ENCODE measurements around the gene ZNF669. TPM values are rescaled to one million over a fixed set of nuclear protein-coding genes. Genes with fewer than 3 reads are reported as not detected.
A peak's percentile ranks its signal among the peaks of the same experiment; 100 is the strongest.

ZNF669 gene
- polyA plus RNA-seq, 1 donor = 5.7 TPM

DNA sequence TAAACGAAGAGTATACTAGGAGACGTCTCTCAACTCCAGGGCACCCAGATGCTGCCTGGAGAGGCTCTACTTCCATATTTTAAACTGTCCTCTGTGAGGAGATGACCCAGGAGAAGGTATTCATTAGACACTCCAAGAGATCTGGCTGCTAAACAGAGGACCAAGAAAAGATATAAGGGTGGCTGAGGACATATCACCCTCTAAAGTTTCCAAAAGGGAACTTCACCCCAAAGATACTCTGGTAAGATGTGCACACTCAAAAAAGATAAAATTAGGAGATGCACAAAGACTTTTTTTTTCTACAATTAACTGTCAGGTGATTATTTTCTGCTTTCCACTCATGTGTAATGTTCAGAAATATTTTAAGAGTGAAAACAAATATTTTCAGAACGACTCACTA is 26.9 kb downstream of the ZNF669 start:
- DNase-seq (ENCODE audit: low read depth) = no peak

DNA sequence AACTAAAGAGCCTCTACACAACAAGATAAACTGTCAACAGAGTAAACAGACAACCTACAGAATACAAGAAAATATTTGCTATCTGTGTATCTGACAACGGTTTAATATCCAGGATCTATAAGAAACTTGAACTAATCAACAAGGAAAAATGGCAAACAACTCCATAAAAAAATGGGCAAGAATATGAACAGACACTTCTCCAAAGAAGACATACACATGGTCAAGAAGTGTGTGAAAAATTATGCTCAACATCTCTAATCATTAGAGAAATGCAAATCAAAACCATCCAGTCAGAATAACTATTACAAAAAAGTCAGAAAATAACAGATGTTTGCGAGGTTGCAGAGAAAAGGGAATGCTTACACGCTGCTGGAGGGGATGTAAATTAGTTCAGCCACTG is 33.5 kb downstream of the ZNF669 start:
- no peak for DNase-seq (ENCODE audit: low read depth)

DNA sequence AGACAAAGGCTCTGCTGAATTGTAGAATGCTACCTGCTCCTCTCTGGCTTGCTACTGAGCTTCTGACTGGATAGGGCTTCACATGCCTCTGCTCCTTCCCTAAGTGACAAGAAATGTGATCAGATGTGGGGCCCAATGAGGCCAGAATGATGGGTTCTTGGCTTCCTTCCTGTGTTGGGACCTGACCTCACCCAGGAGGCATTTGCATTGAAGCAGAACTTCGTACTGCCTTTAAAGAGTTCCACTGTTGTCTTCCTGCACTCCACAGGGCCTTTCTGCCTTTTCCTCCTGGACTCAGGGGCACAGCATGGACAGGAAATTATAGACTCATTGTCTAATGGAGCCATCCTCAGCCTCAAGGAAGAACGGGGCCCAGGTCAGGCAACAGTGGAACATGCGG is 39.9 kb downstream of the ZNF669 start:
- DNase-seq (ENCODE audit: low read depth) = no peak

DNA sequence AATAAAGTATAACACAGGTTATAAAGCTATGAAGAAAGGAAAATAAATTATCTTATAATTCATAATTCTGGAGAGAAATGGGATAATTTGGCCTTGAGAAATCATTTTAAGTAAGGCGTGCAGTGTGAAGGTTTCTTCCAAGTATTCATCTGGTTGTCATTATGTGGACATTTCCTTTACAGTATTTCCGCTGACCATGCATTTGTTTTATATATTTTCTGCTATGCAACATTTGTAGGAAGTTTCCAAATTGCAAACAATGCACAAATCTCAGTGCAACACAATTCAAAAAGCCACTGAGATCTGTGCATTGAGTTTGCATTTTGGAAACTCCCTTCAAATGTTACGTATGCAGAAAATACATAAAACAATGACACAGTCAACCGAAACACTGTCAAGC is 43.4 kb downstream of the ZNF669 start:
- peak; percentile 45 for DNase-seq (ENCODE audit: low read depth)

DNA sequence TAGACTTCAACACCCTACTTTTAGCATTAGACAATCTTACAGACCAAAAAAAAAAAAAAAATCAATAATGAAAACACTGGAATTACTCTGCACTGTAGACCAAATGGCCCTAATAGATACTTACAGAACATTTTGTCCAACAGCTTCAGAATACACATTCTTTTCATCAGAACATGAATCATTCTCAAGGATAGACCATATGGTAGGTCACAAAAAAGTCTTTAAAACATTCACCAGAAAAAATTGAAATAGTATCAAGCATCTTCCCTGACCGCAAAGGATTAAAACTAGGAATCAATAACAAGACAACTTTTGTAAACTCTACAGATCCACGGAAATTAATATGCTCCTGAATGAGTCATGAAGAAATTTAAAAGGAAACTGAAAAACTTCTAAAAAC is 48.1 kb downstream of the ZNF669 start:
- no peak for DNase-seq (ENCODE audit: low read depth)

DNA sequence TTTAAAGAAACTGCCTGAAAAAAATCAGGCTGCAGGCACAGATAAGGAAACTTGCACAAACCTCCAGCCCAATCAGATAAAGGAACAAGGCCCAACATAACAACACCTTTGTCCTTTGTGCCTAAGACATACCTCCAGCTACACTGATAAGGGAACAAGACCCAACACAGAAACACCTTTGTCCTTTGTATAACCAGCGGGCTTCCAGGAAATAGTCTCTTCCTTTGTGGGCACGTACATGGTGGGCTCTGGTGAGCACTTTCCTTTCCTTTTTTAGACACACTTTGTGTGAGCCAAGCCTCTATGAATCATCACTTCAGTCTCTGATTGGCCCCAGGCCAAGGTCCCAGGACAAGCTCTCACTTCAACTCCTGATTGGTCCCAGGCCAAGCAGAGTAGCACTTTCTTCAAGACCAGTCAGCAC is 49.2 kb downstream of the ZNF669 start:
- no peak for DNase-seq (ENCODE audit: low read depth)

Other genes starting within 250 kb of the ZNF669 start
- 27.6 TPM for gene AHCTF1, start 172.4 kb downstream of the ZNF669 start, polyA plus RNA-seq (ENCODE audit: insufficient read length)
- 0.90 TPM for gene ZNF695, start 96.3 kb downstream of the ZNF669 start, polyA plus RNA-seq (ENCODE audit: insufficient read length)
- gene ZNF670, start 25.5 kb downstream of the ZNF669 start, polyA plus RNA-seq (ENCODE audit: insufficient read length) = 2.4 TPM
- gene ZNF124, start 67.7 kb upstream of the ZNF669 start, polyA plus RNA-seq (ENCODE audit: insufficient read length) = 7.8 TPM
- not detected for gene VN1R5, start 151.7 kb upstream of the ZNF669 start, polyA plus RNA-seq (ENCODE audit: insufficient read length)
- gene ZNF496, start 227.5 kb upstream of the ZNF669 start, polyA plus RNA-seq (ENCODE audit: insufficient read length) = 32.9 TPM

Data from forelimb muscle (tissue), 1 donor.